ENCODE data around the gene MED27. TPM values are rescaled to one million over a fixed set of nuclear protein-coding genes. Genes with fewer than 3 reads are reported as not detected.
A peak's percentile ranks its signal among the peaks of the same experiment; 100 is the strongest.

Gene MED27
- total and polyA plus RNA-seq, 8 donors: 3.2 to 11.7 (median 5.8) TPM

GRCh38 chr9:132094314-132094791 lies 14.7 kb upstream of the MED27 start:
- DNase-seq: no peak
- 47 to 65% methylated on average over 2 of the region's 2 CpGs for WGBS, 2 donors
- FAIRE-seq: no peak
- intact Hi-C loops (cut with DNase I): no loop called here
- no peak for ATAC-seq
- no peaks in the 10 kb centered on the region for H3K27me3 ChIP-seq
- TF ChIP-seq, protein P1, sequence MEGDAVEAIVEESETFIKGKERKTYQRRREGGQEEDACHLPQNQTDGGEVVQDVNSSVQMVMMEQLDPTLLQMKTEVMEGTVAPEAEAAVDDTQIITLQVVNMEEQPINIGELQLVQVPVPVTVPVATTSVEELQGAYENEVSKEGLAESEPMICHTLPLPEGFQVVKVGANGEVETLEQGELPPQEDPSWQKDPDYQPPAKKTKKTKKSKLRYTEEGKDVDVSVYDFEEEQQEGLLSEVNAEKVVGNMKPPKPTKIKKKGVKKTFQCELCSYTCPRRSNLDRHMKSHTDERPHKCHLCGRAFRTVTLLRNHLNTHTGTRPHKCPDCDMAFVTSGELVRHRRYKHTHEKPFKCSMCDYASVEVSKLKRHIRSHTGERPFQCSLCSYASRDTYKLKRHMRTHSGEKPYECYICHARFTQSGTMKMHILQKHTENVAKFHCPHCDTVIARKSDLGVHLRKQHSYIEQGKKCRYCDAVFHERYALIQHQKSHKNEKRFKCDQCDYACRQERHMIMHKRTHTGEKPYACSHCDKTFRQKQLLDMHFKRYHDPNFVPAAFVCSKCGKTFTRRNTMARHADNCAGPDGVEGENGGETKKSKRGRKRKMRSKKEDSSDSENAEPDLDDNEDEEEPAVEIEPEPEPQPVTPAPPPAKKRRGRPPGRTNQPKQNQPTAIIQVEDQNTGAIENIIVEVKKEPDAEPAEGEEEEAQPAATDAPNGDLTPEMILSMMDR (IDR thresholded peaks at IDR 0.05): no peak
- H3K4me3 ChIP-seq: no peak overlapping the region
- H3K9me3 ChIP-seq: no peaks in the 10 kb centered on the region
- no peaks in the 10 kb centered on the region for H3K36me3 ChIP-seq
- no peak overlapping the region for H3K27ac ChIP-seq
- H3K4me1 ChIP-seq: no peaks in the 10 kb centered on the region

DNA sequence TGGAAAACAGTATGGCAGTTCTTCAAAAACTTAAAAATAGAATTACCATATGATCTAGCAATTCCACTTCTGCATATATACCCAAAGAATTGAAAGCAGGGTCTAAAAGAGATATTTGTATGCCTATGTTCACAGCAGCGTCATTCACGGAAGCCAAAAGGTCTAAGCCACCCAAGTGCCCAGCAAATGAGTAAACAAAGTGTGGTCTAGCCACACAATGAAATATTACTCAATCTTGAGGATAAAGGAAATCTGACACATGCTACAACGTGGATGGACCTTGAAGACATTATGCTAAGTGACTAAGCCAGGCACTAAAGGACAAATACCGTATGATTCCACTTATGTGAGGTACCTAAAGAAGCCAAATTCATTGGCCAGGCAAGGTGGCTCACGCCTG lies 11.1 kb upstream of the MED27 start:
- WGBS, 2 donors: 55 to 56% methylated on average over 5 of the region's 5 CpGs
- intact Hi-C loops (cut with DNase I): no loop called here
- Histone ChIP-seq H3K9me3 (no peaks in the 10 kb centered on the region), H3K36me3 (no peaks in the 10 kb centered on the region), H3K27me3 (no peaks in the 10 kb centered on the region), H3K4me1 (no peaks in the 10 kb centered on the region), H3K4me3 (no peak overlapping the region), H3K27ac (no peak overlapping the region)
- DNase-seq (no peak), ATAC-seq (no peak), FAIRE-seq (no peak)
- TF ChIP-seq, protein P1 (IDR thresholded peaks at IDR 0.05): no peak

GRCh38 chr9:132087438-132088030 lies 7.9 kb upstream of the MED27 start:
- 74 to 76% methylated on average over 7 of the region's 7 CpGs for WGBS, 2 donors
- no peak for ATAC-seq
- no peak for FAIRE-seq
- H3K36me3 ChIP-seq: no peaks in the 10 kb centered on the region
- no peak overlapping the region for H3K4me3 ChIP-seq
- H3K4me1 ChIP-seq: no peaks in the 10 kb centered on the region
- H3K27ac ChIP-seq: no peak overlapping the region
- no peaks in the 10 kb centered on the region for H3K9me3 ChIP-seq
- no peak for DNase-seq
- TF ChIP-seq, protein P1 (IDR thresholded peaks at IDR 0.05): no peak
- intact Hi-C loops (cut with DNase I): no loop called here
- no peaks in the 10 kb centered on the region for H3K27me3 ChIP-seq

- no peak for DNase-seq
- Histone ChIP-seq H3K4me3 (no peak overlapping the region), H3K36me3 (no peaks in the 10 kb centered on the region), H3K9me3 (no peaks in the 10 kb centered on the region), H3K27ac (no peak overlapping the region), H3K27me3 (no peaks in the 10 kb centered on the region), H3K4me1 (peaks cover 0 to 8% (median 8%) of the 10 kb centered on the region in 3 donors)
- 56 to 57% methylated on average over 5 of the region's 5 CpGs for WGBS, 2 donors
- TF ChIP-seq, protein P1 (IDR thresholded peaks at IDR 0.05): no peak
- intact Hi-C loops (cut with DNase I): no loop called here
- ATAC-seq: no peak
- FAIRE-seq: no peak
Measured at GRCh38 chr9:132082188-132082587, 2.5 kb upstream of the MED27 start.

DNA sequence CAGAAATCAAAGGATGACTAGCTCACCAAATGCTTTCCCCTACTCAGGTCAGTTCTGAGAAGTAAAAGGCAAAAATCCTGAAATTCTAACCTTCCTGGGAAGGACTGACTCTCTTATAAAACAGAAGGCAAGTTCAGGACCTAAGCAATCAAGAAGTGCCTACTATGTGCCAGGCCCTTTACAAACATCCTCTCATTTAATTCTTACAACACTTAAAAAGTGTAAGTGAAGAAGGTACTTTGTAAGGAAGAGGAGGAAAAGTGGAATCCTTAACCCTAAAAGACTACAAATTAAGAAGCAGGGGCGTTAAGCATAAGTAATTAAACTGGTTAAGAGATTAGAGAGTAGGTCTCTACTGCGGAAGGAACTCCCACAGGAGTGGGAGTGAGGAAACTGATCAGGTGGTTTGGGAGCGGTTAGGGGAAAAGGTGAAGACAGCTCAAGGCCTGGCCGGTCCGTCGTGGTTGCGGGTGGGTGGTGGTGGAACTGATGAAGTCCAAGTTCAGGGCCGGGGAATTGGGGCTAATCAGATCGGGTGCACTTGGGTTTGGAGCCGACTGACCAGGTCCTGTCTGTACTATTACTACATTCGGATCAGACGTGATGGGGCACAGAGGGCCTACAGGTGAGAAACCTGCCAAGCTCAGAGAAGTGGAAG lies 839 bp downstream of the MED27 start:
- DNase-seq (peak in 1 of 6 donors; percentile 14), ATAC-seq (peak; percentile 14 to 47 (median 31)), FAIRE-seq (no peak)
- 1 to 3% methylated on average over 12 of the region's 12 CpGs for WGBS, 2 donors
- intact Hi-C loops (cut with DNase I): no loop called here
- H3K36me3 ChIP-seq: no peaks in the 10 kb centered on the region
- H3K4me1 ChIP-seq: peaks cover 0 to 8% (median 8%) of the 10 kb centered on the region in 3 donors
- H3K27me3 ChIP-seq: no peaks in the 10 kb centered on the region
- H3K4me3 ChIP-seq: peak overlapping the region; percentile 50 to 75 (median 62)
- TF ChIP-seq, protein P1 (IDR thresholded peaks at IDR 0.05): no peak
- H3K27ac ChIP-seq: no peak overlapping the region
- H3K9me3 ChIP-seq: no peaks in the 10 kb centered on the region

Measured in pancreas (tissue), 10 donors.